Osteoblast (primary cell): ENCODE results near the gene RNF125. TPM values are rescaled to one million over a fixed set of nuclear protein-coding genes. Genes with fewer than 3 reads are reported as not detected.

ENCODE experiments used
- DNase-seq: peaks from one replicate; pipeline ENCODE4 v3.0.0; 2011; ENCODE audit warnings: low spot score, mixed read lengths; ENCODE audit not compliant: insufficient read length; ENCODE audit errors: missing footprints
- H2AFZ ChIP-seq: 2 replicates; pipeline ENCODE4 v1.6.0; 2011; ENCODE audit warnings: mild to moderate bottlenecking, low read length
- H3K27ac ChIP-seq: 2 replicates; pipeline ENCODE4 v1.5.1; 2011; ENCODE audit warnings: mild to moderate bottlenecking, low read depth, low read length, moderate library complexity
- H3K27me3 ChIP-seq: 2 replicates; pipeline ENCODE4 v1.6.0; 2012; ENCODE audit warnings: mild to moderate bottlenecking, control low read depth, inconsistent platforms, low read length, moderate library complexity; ENCODE audit not compliant: insufficient read depth
- H3K36me3 ChIP-seq: 2 replicates; pipeline ENCODE4 v1.5.1; 2011; ENCODE audit warnings: mild to moderate bottlenecking, low read length, control low read depth, moderate library complexity; ENCODE audit not compliant: insufficient read depth
- H3K4me1 ChIP-seq: 2 replicates; pipeline ENCODE4 v1.5.1; 2011; ENCODE audit warnings: mild to moderate bottlenecking, low read length, control low read depth, moderate library complexity; ENCODE audit not compliant: insufficient read depth
- H3K4me2 ChIP-seq: 2 replicates; pipeline ENCODE4 v1.6.0; 2011; ENCODE audit warnings: mild to moderate bottlenecking, low read length; ENCODE audit not compliant: insufficient read depth
- H3K4me3 ChIP-seq: fragments of 200-600 bp; sonication (generic); 3 replicates; pipeline ENCODE4 v1.5.1; 2012; ENCODE audit warnings: mild to moderate bottlenecking, low read length, inconsistent platforms; ENCODE audit not compliant: insufficient read depth
- H3K79me2 ChIP-seq: 2 replicates; pipeline ENCODE4 v1.6.0; 2012; ENCODE audit warnings: mild to moderate bottlenecking, low read length, control low read depth, inconsistent platforms; ENCODE audit not compliant: insufficient read depth
- H3K9me3 ChIP-seq: 2 replicates; pipeline ENCODE4 v1.5.1; 2011; ENCODE audit warnings: low read depth, low read length, control low read depth
- H4K20me1 ChIP-seq: 2 replicates; pipeline ENCODE4 v1.6.0; 2012; ENCODE audit warnings: mild to moderate bottlenecking, low read length, control low read depth; ENCODE audit not compliant: insufficient read depth
- total RNA-seq: library from RNA; depleted of rRNA; stranded (reverse); fragments of >200 nt; gene quantifications from 2 replicates; pipeline ENCODE4 v1.2.3, GENCODE V29; 2012
- TF ChIP-seq, protein P1 (sequence below): IDR thresholded peaks from 2 replicates; pipeline ENCODE4 v1.5.1; 2011; ENCODE audit warnings: mild to moderate bottlenecking, low read depth, low read length, moderate library complexity; ENCODE audit errors: extremely low read depth

Gene RNF125
- total RNA-seq, 1 donor, result under 0.01 TPM

DNA sequence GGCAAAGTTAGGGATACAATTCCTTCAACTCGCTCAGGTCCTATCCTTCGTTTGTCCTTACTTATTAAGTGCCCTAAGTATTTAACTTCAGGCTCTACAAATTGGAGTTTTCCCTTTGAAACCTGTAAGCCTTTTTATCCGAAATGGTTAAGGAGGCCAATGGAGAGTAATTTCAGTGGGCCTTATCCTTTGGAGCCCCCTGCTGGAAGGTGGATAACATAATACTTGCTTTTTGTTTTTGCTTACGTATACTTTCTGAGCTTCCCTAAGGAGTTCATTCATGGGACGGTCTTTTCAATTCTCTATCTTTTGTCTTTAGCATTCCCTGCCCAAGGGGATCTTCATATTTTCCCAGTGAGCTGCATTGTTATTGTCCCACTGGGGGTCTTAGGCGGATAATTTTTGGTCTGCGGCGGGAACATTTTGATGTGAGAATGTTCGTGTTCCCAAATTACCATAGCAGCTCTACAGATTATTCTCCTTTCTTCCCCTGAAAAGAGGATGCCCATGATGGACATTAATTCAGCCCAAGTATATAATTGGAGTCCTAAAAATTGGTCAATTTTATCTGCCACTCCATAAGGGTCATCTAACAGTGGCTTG, 41.3 kb upstream of the RNF125 start:
- Histone ChIP-seq H2AFZ (no peak overlapping the region), H4K20me1 (no peaks in the 10 kb centered on the region), H3K9me3 (peaks cover 9% of the 10 kb centered on the region), H3K4me1 (no peaks in the 10 kb centered on the region), H3K36me3 (no peaks in the 10 kb centered on the region), H3K79me2 (no peaks in the 10 kb centered on the region), H3K27me3 (no peaks in the 10 kb centered on the region), H3K4me2 (no peak overlapping the region), H3K27ac (no peak overlapping the region), H3K4me3 (no peak overlapping the region)
- TF ChIP-seq, protein P1, sequence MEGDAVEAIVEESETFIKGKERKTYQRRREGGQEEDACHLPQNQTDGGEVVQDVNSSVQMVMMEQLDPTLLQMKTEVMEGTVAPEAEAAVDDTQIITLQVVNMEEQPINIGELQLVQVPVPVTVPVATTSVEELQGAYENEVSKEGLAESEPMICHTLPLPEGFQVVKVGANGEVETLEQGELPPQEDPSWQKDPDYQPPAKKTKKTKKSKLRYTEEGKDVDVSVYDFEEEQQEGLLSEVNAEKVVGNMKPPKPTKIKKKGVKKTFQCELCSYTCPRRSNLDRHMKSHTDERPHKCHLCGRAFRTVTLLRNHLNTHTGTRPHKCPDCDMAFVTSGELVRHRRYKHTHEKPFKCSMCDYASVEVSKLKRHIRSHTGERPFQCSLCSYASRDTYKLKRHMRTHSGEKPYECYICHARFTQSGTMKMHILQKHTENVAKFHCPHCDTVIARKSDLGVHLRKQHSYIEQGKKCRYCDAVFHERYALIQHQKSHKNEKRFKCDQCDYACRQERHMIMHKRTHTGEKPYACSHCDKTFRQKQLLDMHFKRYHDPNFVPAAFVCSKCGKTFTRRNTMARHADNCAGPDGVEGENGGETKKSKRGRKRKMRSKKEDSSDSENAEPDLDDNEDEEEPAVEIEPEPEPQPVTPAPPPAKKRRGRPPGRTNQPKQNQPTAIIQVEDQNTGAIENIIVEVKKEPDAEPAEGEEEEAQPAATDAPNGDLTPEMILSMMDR, result peak; percentile 74
- no peak for DNase-seq

GRCh38 chr18:31978616-31979015, 40.0 kb upstream of the RNF125 start:
- no peak overlapping the region for H3K27ac ChIP-seq
- H3K9me3 ChIP-seq, result peaks cover 9% of the 10 kb centered on the region
- H3K27me3 ChIP-seq, result no peaks in the 10 kb centered on the region
- H3K4me1 ChIP-seq, result no peaks in the 10 kb centered on the region
- H3K79me2 ChIP-seq, result no peaks in the 10 kb centered on the region
- H3K36me3 ChIP-seq, result no peaks in the 10 kb centered on the region
- no peak overlapping the region for H3K4me2 ChIP-seq
- H4K20me1 ChIP-seq, result no peaks in the 10 kb centered on the region
- H3K4me3 ChIP-seq, result no peak overlapping the region
- TF ChIP-seq, protein P1, result no peak
- H2AFZ ChIP-seq, result no peak overlapping the region
- DNase-seq, result no peak

- H4K20me1 ChIP-seq, result no peaks in the 10 kb centered on the region
- H3K27ac ChIP-seq, result no peak overlapping the region
- no peak for DNase-seq
- H3K4me3 ChIP-seq, result no peak overlapping the region
- no peak overlapping the region for H3K4me2 ChIP-seq
- H3K9me3 ChIP-seq, result peaks cover 3% of the 10 kb centered on the region
- no peaks in the 10 kb centered on the region for H3K4me1 ChIP-seq
- no peaks in the 10 kb centered on the region for H3K27me3 ChIP-seq
- H3K36me3 ChIP-seq, result no peaks in the 10 kb centered on the region
- H2AFZ ChIP-seq, result no peak overlapping the region
- H3K79me2 ChIP-seq, result no peaks in the 10 kb centered on the region
- TF ChIP-seq, protein P1, result no peak
Measured at GRCh38 chr18:31979714-31980113, 38.9 kb upstream of the RNF125 start.

DNA sequence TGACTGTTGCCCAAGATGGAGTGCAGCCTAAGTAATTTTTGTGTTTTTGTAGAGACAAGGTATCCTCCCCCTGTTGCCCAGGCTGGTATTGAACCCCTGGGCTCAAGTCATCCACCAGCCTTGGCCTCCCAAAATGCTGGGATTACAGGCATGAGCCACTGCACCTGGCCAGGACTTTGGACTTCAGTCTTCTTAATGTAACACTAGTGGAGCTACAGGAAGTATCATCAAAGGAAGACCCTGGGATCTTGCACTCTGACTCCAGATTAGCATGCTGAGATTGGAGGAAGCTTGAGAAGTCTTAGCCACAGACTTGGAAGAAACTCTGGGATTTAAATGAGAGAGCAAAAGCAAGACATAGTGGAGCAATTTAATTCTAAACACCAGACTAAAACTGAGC, 37.8 kb upstream of the RNF125 start:
- Histone ChIP-seq H4K20me1 (no peaks in the 10 kb centered on the region), H3K27ac (no peak overlapping the region), H3K36me3 (no peaks in the 10 kb centered on the region), H3K9me3 (peaks cover 3% of the 10 kb centered on the region), H3K27me3 (no peaks in the 10 kb centered on the region), H3K4me1 (no peaks in the 10 kb centered on the region), H3K4me3 (no peak overlapping the region), H3K4me2 (no peak overlapping the region), H3K79me2 (no peaks in the 10 kb centered on the region), H2AFZ (no peak overlapping the region)
- no peak for DNase-seq
- TF ChIP-seq, protein P1, result no peak
